H1 (cell line): Measurements from ENCODE around the gene MOK. TPM values are rescaled to one million over a fixed set of nuclear protein-coding genes. Genes with fewer than 3 reads are reported as not detected.

ENCODE experiments used
- BACH1 ChIP-seq: IDR thresholded peaks from 2 replicates; pipeline ENCODE4 v1.6.1; 2012; ENCODE audit warnings: low read length, improper control_type of control experiment
- FOSL1 ChIP-seq: IDR thresholded peaks from 2 replicates; pipeline ENCODE4 v1.6.1; 2011; ENCODE audit warnings: mild to moderate bottlenecking, low read depth, low read length, moderate library complexity; ENCODE audit not compliant: insufficient read depth
- HDAC6 ChIP-seq: IDR thresholded peaks from one replicate; pipeline ENCODE4 v1.7.1; 2012; ENCODE audit warnings: low read depth, mild to moderate bottlenecking, inconsistent platforms, low read length, moderate library complexity
- RNF2 ChIP-seq: fragments of 200-900, 300-1000 bp; sonication (generic); IDR thresholded peaks from 2 replicates; pipeline ENCODE4 v1.7.1; 2016; ENCODE audit warnings: borderline replicate concordance, low read depth, mild to moderate bottlenecking, antibody characterized with exemption, low read length; ENCODE audit not compliant: poor library complexity, severe bottlenecking; ENCODE audit errors: missing control alignments
- SP1 ChIP-seq: IDR thresholded peaks from 2 replicates; pipeline ENCODE4 v1.6.1; 2011; ENCODE audit warnings: low read depth, low read length
- SP4 ChIP-seq: IDR thresholded peaks from 2 replicates; pipeline ENCODE4 v1.6.1; 2012; ENCODE audit warnings: low read length, inconsistent platforms
- TAF1 ChIP-seq: IDR thresholded peaks from 2 replicates; pipeline ENCODE4 v1.6.1; 2011; ENCODE audit warnings: mild to moderate bottlenecking, low read depth, low read length
- TEAD4 ChIP-seq: IDR thresholded peaks from 2 replicates; pipeline ENCODE4 v1.6.1; 2012; ENCODE audit warnings: low read depth, low read length, inconsistent platforms, mixed read lengths
- polyA plus RNA-seq, 7 experiments: library from polyadenylated mRNA; depleted of rRNA in 3 of 7; stranded (reverse) in 5 of 7; unstranded in 2 of 7; fragments of >200 nt in 5 of 7; fragments of 200-250 nt in 2 of 7; gene quantifications; 1 replicate in 5 of 7; 2 replicates in 1 of 7; 4 replicates in 1 of 7; pipeline versions ENCODE4 v1.2.1 to v1.2.3, GENCODE V29; 2011 to 2013; ENCODE audit warnings: missing spikeins in 2 of 7, mixed read lengths in 2 of 7
- total RNA-seq: library from RNA; stranded (reverse); fragmentation: NEBNext Ultra II Directional; extraction: Animal tissue kit (Norgen Biotek cat#: 25700); gene quantifications from 2 replicates; pipeline ENCODE4 v1.2.1, GENCODE V29; 2021
- TF ChIP-seq, protein P1 (sequence below), 3 experiments: IDR thresholded peaks; 1 replicate in 2 of 3; 2 replicates in 1 of 3; pipeline versions ENCODE4 v1.5.1 to v1.6.1; 2011; ENCODE audit warnings: low read length in 3 of 3, mild to moderate bottlenecking in 3 of 3, inconsistent platforms in 2 of 3, low read depth in 1 of 3, moderate library complexity in 1 of 3; ENCODE audit not compliant: insufficient read depth in 1 of 3; ENCODE audit errors: control extremely low read depth in 1 of 3
- TF ChIP-seq, protein P2 (sequence below): IDR thresholded peaks from 2 replicates; pipeline ENCODE4 v1.6.1; 2011; ENCODE audit warnings: low read depth, mild to moderate bottlenecking, low read length; ENCODE audit not compliant: insufficient read depth

The MOK gene
- total and polyA plus RNA-seq, 2 of the 8 experiments (the other 6 are each of a cell fraction or from before 2014, with no cell fraction given) = 2.1 to 2.5 TPM

DNA sequence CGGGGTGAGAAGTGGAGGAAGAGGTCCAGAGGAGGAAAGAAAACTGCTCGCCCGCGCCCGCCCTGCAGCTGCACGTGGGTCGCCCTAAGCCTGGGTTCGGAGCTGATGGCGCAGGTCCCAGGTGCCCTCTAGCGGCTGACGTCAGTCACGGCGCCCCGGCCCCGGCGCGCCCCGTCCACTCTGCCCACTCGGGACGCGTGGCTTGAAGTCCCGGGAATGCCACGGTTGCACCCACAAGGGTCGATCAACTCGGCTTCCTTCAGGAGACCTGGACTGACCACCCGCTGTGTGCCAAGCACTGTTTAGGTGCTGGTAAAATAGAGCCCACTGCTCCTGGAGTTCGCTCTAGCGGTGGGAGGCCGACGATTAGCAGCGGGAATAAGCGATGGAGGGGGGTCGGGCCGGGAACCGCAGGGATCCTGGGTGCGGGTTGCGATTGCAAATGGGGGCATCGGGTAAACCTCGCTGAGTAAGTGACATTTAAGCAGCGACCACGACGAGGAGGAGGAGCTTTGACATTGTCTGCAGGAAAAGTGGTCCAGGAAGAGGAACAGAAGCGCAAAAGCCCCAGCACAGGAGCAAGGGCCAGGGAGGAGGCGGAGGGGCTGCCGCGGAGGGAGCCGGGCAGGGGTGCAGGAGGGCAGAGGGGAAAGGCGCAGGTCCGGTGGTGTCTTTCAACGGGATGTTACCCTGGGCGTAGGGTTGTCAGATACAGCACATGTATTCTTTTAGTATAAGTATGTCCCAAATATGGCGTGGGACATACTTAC lies 9.5 kb upstream of the MOK start (continued):
- TF ChIP-seq, protein P1, sequence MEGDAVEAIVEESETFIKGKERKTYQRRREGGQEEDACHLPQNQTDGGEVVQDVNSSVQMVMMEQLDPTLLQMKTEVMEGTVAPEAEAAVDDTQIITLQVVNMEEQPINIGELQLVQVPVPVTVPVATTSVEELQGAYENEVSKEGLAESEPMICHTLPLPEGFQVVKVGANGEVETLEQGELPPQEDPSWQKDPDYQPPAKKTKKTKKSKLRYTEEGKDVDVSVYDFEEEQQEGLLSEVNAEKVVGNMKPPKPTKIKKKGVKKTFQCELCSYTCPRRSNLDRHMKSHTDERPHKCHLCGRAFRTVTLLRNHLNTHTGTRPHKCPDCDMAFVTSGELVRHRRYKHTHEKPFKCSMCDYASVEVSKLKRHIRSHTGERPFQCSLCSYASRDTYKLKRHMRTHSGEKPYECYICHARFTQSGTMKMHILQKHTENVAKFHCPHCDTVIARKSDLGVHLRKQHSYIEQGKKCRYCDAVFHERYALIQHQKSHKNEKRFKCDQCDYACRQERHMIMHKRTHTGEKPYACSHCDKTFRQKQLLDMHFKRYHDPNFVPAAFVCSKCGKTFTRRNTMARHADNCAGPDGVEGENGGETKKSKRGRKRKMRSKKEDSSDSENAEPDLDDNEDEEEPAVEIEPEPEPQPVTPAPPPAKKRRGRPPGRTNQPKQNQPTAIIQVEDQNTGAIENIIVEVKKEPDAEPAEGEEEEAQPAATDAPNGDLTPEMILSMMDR (IDR thresholded peaks at IDR 0.05; ENCODE audit: control extremely low read depth in 1 of 3, insufficient read depth in 1 of 3, low read depth in 1 of 3, low read length in 3 of 3) = peak; percentile 91 to 93 (median 93)
- TF ChIP-seq HDAC6 = no peak
- TF ChIP-seq RNF2 = no peak
- no peak for TF ChIP-seq FOSL1
- TF ChIP-seq, protein P2, sequence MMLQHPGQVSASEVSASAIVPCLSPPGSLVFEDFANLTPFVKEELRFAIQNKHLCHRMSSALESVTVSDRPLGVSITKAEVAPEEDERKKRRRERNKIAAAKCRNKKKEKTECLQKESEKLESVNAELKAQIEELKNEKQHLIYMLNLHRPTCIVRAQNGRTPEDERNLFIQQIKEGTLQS = 0 out of 2 replicates have a peak, but pooled peaks have one; percentile 41
- peak; percentile 95 for TF ChIP-seq BACH1
- no peak for TF ChIP-seq TEAD4
- no peak for TF ChIP-seq SP1
- TF ChIP-seq TAF1 = 0 out of 2 replicates have a peak, but pooled peaks have one; percentile 29
- TF ChIP-seq SP4 = no peak
